PC-9 (cell line): Measurements from ENCODE around the gene SLIT1. TPM values are rescaled to one million over a fixed set of nuclear protein-coding genes. Genes with fewer than 3 reads are reported as not detected.

Experiments used
- BruUV-seq: library from RNA; stranded (reverse); fragments of 400-500 nt; replicated peaks from 2 replicates; lab custom pipeline; 2021; lab: Mats Ljungman, UMichigan
- CTCF ChIA-PET: fragments of 300-600 bp; sonication (Branson Sonifier 250); formaldehyde crosslinking; loops from one replicate; lab custom pipeline; 2022; ENCODE audit warnings: antibody characterized with exemption; lab: Charles Lee
- POLR2A ChIA-PET: fragments of 300-600 bp; sonication (Branson Sonifier 250); formaldehyde crosslinking; loops from one replicate; lab custom pipeline; 2022; ENCODE audit warnings: antibody characterized with exemption; ENCODE audit not compliant: unreplicated experiment; lab: Charles Lee
- DNase-seq, 2 experiments: peaks; one replicate each; pipeline versions ENCODE4 v3.0.0 to v3.0.0-alpha.2; 2015 to 2022; ENCODE audit warnings: mixed read lengths in 1 of 2
- H2AFZ ChIP-seq: fragments of 200-600 bp; sonication (generic); 2 replicates; pipeline ENCODE4 v1.8.1; 2017; ENCODE audit warnings: antibody characterized with exemption
- H3F3A ChIP-seq: fragments of 200-600 bp; sonication (generic); 2 replicates; pipeline ENCODE4 v1.8.1; 2017; ENCODE audit warnings: antibody characterized with exemption, mild to moderate bottlenecking, low read depth; ENCODE audit not compliant: insufficient read depth
- H3K27ac ChIP-seq: fragments of 200-600 bp; sonication (generic); 2 replicates; pipeline ENCODE4 v1.6.1; 2016; ENCODE audit warnings: mixed run types
- H3K27me3 ChIP-seq: fragments of 200-600 bp; sonication (generic); 2 replicates; pipeline ENCODE4 v1.6.1; 2016; ENCODE audit warnings: low read depth, mixed run types; ENCODE audit not compliant: insufficient read depth
- H3K36me3 ChIP-seq: fragments of 200-600 bp; sonication (generic); 2 replicates; pipeline ENCODE4 v1.6.1; 2016; ENCODE audit warnings: low read depth, mixed run types
- H3K4me1 ChIP-seq: fragments of 200-600 bp; sonication (generic); replicated peaks from 2 replicates; pipeline ENCODE4 v1.6.1; 2016; ENCODE audit warnings: mixed run types; ENCODE audit not compliant: insufficient read depth
- H3K4me2 ChIP-seq: fragments of 200-600 bp; sonication (generic); 2 replicates; pipeline ENCODE4 v1.6.1; 2017; ENCODE audit warnings: mixed run types
- H3K4me3 ChIP-seq: fragments of 200-600 bp; sonication (generic); 2 replicates; pipeline ENCODE4 v1.6.1; 2016; ENCODE audit warnings: mixed run types
- H3K79me2 ChIP-seq: fragments of 200-600 bp; sonication (generic); 2 replicates; pipeline ENCODE4 v1.6.1; 2017; ENCODE audit warnings: low read depth, mixed run types
- H3K9me2 ChIP-seq: fragments of 200-600 bp; sonication (generic); 2 replicates; pipeline ENCODE4 v1.8.1; 2017; ENCODE audit warnings: mild to moderate bottlenecking; ENCODE audit not compliant: insufficient read depth
- H3K9me3 ChIP-seq: fragments of 200-600 bp; sonication (generic); 2 replicates; pipeline ENCODE4 v1.8.1; 2016; ENCODE audit warnings: low read depth; ENCODE audit not compliant: insufficient read depth
- H4K20me1 ChIP-seq: fragments of 200-600 bp; sonication (generic); 2 replicates; pipeline ENCODE4 v1.8.1; 2017; ENCODE audit not compliant: insufficient read depth
- CTCF ChIP-seq: fragments of 200-600 bp; sonication (generic); conservative IDR thresholded peaks from 2 replicates; pipeline ENCODE4 v1.6.1; 2017; ENCODE audit warnings: mixed run types, antibody characterized with exemption, mild to moderate bottlenecking, moderate library complexity
- EZH2 ChIP-seq: fragments of 200-600 bp; sonication (generic); IDR thresholded peaks from 2 replicates; pipeline ENCODE4 v1.8.0; 2017; ENCODE audit warnings: antibody characterized with exemption, low read depth
- intact Hi-C: fragments of 100-400 bp; cut with micrococcal nuclease; formaldehyde crosslinking; loops from one replicate; pipeline ENCODE4 v1.10.0; 2022; ENCODE audit not compliant: unreplicated experiment
- total RNA-seq: library from RNA; stranded (reverse); gene quantifications from 2 replicates; pipeline ENCODE4 v1.2.3, GENCODE V29; 2021

Gene SLIT1
- total RNA-seq, 1 experiment from 2014 or later = not detected

DNA sequence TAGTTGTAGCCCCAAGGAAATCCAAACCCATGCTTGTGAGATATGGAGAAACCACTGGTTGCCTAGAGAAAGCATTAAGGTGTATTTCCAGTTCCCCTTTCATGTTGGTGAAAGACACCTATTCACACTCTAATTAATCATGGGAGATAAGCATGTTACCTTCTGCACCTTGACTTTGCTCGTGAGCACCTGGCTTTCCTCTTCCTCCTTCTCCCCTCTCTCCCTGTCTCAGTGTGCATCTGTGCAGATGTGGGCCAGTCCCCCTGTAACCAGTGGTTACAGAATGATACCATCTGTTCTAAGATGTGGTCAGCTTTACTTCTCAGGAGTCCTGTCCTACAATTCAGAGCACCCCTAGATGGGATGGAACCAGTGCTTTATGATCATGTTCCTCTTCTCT is 193.0 kb downstream of the SLIT1 start:
- CTCF ChIA-PET = no interaction called here
- H4K20me1 ChIP-seq = no peaks in the 10 kb centered on the region

GRCh38 chr10:96991313-96991841 is 194.4 kb downstream of the SLIT1 start:
- H3K36me3 ChIP-seq = no peaks in the 10 kb centered on the region
- no peak overlapping the region for H3K4me2 ChIP-seq
- H3K9me2 ChIP-seq = no peaks in the 10 kb centered on the region
- intact Hi-C loops = no loop called here
- ChIA-PET POLR2A (interaction anchor here (0.9 kb wide), 1 partner anchor 8 kb away, joined by 4 read pairs; no protein-coding TSS in a partner anchor), CTCF (no interaction called here)
- no peak overlapping the region for H3K27ac ChIP-seq
- BruUV-seq = no TSS peak
- no peaks in the 10 kb centered on the region for H3K27me3 ChIP-seq
- no peaks in the 10 kb centered on the region for H3K9me3 ChIP-seq
- DNase-seq = no peak
- no peak overlapping the region for H3K4me3 ChIP-seq
- TF ChIP-seq CTCF (no peak), EZH2 (no peak)
- no peaks in the 10 kb centered on the region for H3F3A ChIP-seq
- H3K4me1 ChIP-seq = no peaks in the 10 kb centered on the region
- H2AFZ ChIP-seq = no peak overlapping the region
- no peaks in the 10 kb centered on the region for H3K79me2 ChIP-seq
- no peaks in the 10 kb centered on the region for H4K20me1 ChIP-seq

More for the DNA sequence above, 193.0 kb downstream of the SLIT1 start:
- POLR2A ChIA-PET = no interaction called here
- H3K27me3 ChIP-seq = no peaks in the 10 kb centered on the region
- no peaks in the 10 kb centered on the region for H3K36me3 ChIP-seq
- no TSS peak for BruUV-seq
- no peaks in the 10 kb centered on the region for H3K9me3 ChIP-seq
- H3K79me2 ChIP-seq = no peaks in the 10 kb centered on the region
- TF ChIP-seq CTCF (no peak), EZH2 (no peak)
- H3K4me2 ChIP-seq = no peak overlapping the region
- no peak overlapping the region for H3K27ac ChIP-seq
- H3K9me2 ChIP-seq = no peaks in the 10 kb centered on the region
- intact Hi-C loops = no loop called here
- H2AFZ ChIP-seq = no peak overlapping the region
- DNase-seq = no peak
- H3F3A ChIP-seq = no peaks in the 10 kb centered on the region
- no peak overlapping the region for H3K4me3 ChIP-seq
- no peaks in the 10 kb centered on the region for H3K4me1 ChIP-seq

DNA sequence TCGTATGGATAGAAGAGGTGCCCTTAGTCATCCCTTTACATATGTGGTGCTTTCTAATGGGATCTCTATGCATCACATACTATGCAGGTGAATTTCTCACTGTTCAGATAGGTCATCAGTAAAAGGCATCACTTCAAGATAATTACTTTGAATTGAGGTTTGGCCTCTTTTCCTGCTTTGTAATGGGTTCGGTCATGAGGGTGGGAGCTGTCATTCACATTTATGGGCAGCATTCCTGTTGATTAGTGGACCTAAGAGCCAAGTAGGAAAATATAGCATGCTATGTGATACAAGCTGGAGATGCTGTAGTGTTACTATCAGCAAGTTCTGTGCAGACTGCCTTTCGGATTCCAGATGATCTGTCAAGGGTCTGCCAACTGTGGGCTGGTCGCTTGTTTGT is 197.3 kb downstream of the SLIT1 start:
- no peak for TF ChIP-seq EZH2
- TF ChIP-seq CTCF = no peak
- no peaks in the 10 kb centered on the region for H3K36me3 ChIP-seq
- H3K79me2 ChIP-seq = no peaks in the 10 kb centered on the region
- no peaks in the 10 kb centered on the region for H3F3A ChIP-seq
- no peak overlapping the region for H3K4me3 ChIP-seq
- no peaks in the 10 kb centered on the region for H3K4me1 ChIP-seq
- intact Hi-C loops = no loop called here
- no peaks in the 10 kb centered on the region for H3K9me2 ChIP-seq
- no peaks in the 10 kb centered on the region for H3K27me3 ChIP-seq
- no peak overlapping the region for H3K27ac ChIP-seq
- no peaks in the 10 kb centered on the region for H3K9me3 ChIP-seq
- BruUV-seq = no TSS peak
- POLR2A ChIA-PET = no interaction called here
- no peak overlapping the region for H2AFZ ChIP-seq
- H4K20me1 ChIP-seq = no peaks in the 10 kb centered on the region
- no peak for DNase-seq
- CTCF ChIA-PET = no interaction called here
- H3K4me2 ChIP-seq = no peak overlapping the region
